Small intestine (tissue), 7 donors: ENCODE results near the gene APBA1. TPM values are rescaled to one million over a fixed set of nuclear protein-coding genes. Genes with fewer than 3 reads are reported as not detected.

Source experiments
- DNase-seq, 2 donors: peaks; one replicate each; pipeline versions ENCODE4 v3.0.0 to v3.0.0-alpha.2; 2013
- FAIRE-seq: peaks from 2 replicates; lab custom pipeline; 2012; peaks lifted over from hg19 to GRCh38; lab: Jason Lieb, UNC
- H3K27ac ChIP-seq, 3 donors: one replicate each; pipeline ENCODE4 v1.5.1; 2013; ENCODE audit warnings: low read length in 2 of 3, mild to moderate bottlenecking in 2 of 3, control low read depth in 1 of 3, inconsistent platforms in 1 of 3, low read depth in 1 of 3, moderate library complexity in 1 of 3
- H3K27me3 ChIP-seq, 3 donors: one replicate each; pipeline ENCODE4 v1.6.1; 2013; ENCODE audit warnings: low read length in 3 of 3, inconsistent platforms in 1 of 3; ENCODE audit not compliant: control insufficient read depth in 3 of 3, insufficient read depth in 3 of 3
- H3K36me3 ChIP-seq, 3 donors: one replicate each; pipeline ENCODE4 v1.6.1; 2013; ENCODE audit warnings: low read length in 3 of 3, inconsistent platforms in 1 of 3, low read depth in 1 of 3, mild to moderate bottlenecking in 1 of 3, moderate library complexity in 1 of 3; ENCODE audit not compliant: control insufficient read depth in 3 of 3, insufficient read depth in 2 of 3
- H3K4me1 ChIP-seq, 3 donors: one replicate each; pipeline ENCODE4 v1.6.1; 2013; ENCODE audit warnings: low read length in 2 of 3, inconsistent platforms in 1 of 3, low read depth in 1 of 3, mild to moderate bottlenecking in 1 of 3, moderate library complexity in 1 of 3; ENCODE audit not compliant: control insufficient read depth in 3 of 3, insufficient read depth in 2 of 3
- H3K4me3 ChIP-seq, 3 donors: one replicate each; pipeline ENCODE4 v1.5.1; 2013; ENCODE audit warnings: low read length in 3 of 3, control low read depth in 1 of 3, inconsistent platforms in 1 of 3, low read depth in 1 of 3, mild to moderate bottlenecking in 1 of 3, moderate library complexity in 1 of 3
- H3K9me3 ChIP-seq, 2 donors: one replicate each; pipeline ENCODE4 v1.6.1; 2013; ENCODE audit warnings: low read depth in 1 of 2, low read length in 1 of 2; ENCODE audit not compliant: control insufficient read depth in 2 of 2, insufficient read depth in 1 of 2
- WGBS, 3 donors: extraction: QIAGEN DNeasy Blood & Tissue Kit; methylation state at CpG; one replicate each; pipeline ENCODE4 v1.1.7; 2013; 5-methylcytosine and 5-hydroxymethylcytosine counted together
- polyA plus RNA-seq, 4 donors: library from polyadenylated mRNA; stranded (reverse) in 3 of 4; unstranded in 1 of 4; fragments of 200-250 nt in 3 of 4; fragments of 120-200 nt in 1 of 4; gene quantifications; one replicate each; pipeline versions ENCODE4 v1.2.1 to v1.2.3, GENCODE V29; 2013
- donor health status: healthy with polysubstance abuse.
- donor health status: control.
- donor health status: control.
- donor health status: Bipolar disorder and iron deficiency.
- donor health status: healthy.

The APBA1 gene
- polyA plus RNA-seq, 4 donors, result 0.27 to 6.7 (median 3.7) TPM; not detected in 1

GRCh38 chr9:69632768-69633167, 39.4 kb downstream of the APBA1 start:
- no peaks in the 10 kb centered on the region for H3K27me3 ChIP-seq
- H3K36me3 ChIP-seq, result no peaks in the 10 kb centered on the region
- H3K4me1 ChIP-seq, result no peaks in the 10 kb centered on the region
- H3K27ac ChIP-seq, result no peak overlapping the region
- no peak for DNase-seq
- WGBS, 3 donors, result 33 to 49% (median 36%) methylated on average over 3 of the region's 3 CpGs
- no peak for FAIRE-seq
- H3K4me3 ChIP-seq, result no peak overlapping the region
- no peaks in the 10 kb centered on the region for H3K9me3 ChIP-seq

GRCh38 chr9:69627281-69627680, 44.9 kb downstream of the APBA1 start:
- WGBS, 3 donors, result 62 to 68% (median 66%) methylated on average over 3 of the region's 3 CpGs

GRCh38 chr9:69623276-69623675, 48.9 kb downstream of the APBA1 start:
- H3K27ac ChIP-seq, result no peak overlapping the region
- no peak overlapping the region for H3K4me3 ChIP-seq
- WGBS, 3 donors, result 69 to 74% (median 69%) methylated on average over 3 of the region's 3 CpGs
- no peaks in the 10 kb centered on the region for H3K36me3 ChIP-seq
- no peak for FAIRE-seq
- H3K27me3 ChIP-seq, result no peaks in the 10 kb centered on the region
- H3K9me3 ChIP-seq, result no peaks in the 10 kb centered on the region
- H3K4me1 ChIP-seq, result no peaks in the 10 kb centered on the region
- no peak for DNase-seq

More at GRCh38 chr9:69627281-69627680, 44.9 kb downstream of the APBA1 start:
- Histone ChIP-seq H3K27ac (no peak overlapping the region), H3K9me3 (no peaks in the 10 kb centered on the region), H3K4me1 (no peaks in the 10 kb centered on the region), H3K27me3 (no peaks in the 10 kb centered on the region), H3K36me3 (no peaks in the 10 kb centered on the region), H3K4me3 (no peak overlapping the region)
- FAIRE-seq (no peak), DNase-seq (no peak)

- DNase-seq (no peak), FAIRE-seq (no peak)
- H3K9me3 ChIP-seq, result no peaks in the 10 kb centered on the region
- H3K4me1 ChIP-seq, result no peaks in the 10 kb centered on the region
- H3K27me3 ChIP-seq, result no peaks in the 10 kb centered on the region
- 75 to 85% (median 77%) methylated on average over 3 of the region's 3 CpGs for WGBS, 3 donors
- no peaks in the 10 kb centered on the region for H3K36me3 ChIP-seq
- H3K27ac ChIP-seq, result no peak overlapping the region
- H3K4me3 ChIP-seq, result no peak overlapping the region
Measured at GRCh38 chr9:69622676-69623075, 49.5 kb downstream of the APBA1 start.

GRCh38 chr9:69621730-69622460, 50.3 kb downstream of the APBA1 start:
- H3K27me3 ChIP-seq, result no peaks in the 10 kb centered on the region
- 70 to 78% (median 74%) methylated on average over 3 of the region's 3 CpGs for WGBS, 3 donors
- H3K36me3 ChIP-seq, result no peaks in the 10 kb centered on the region
- H3K4me3 ChIP-seq, result no peak overlapping the region
- H3K9me3 ChIP-seq, result no peaks in the 10 kb centered on the region
- H3K4me1 ChIP-seq, result no peaks in the 10 kb centered on the region
- no peak for FAIRE-seq
- DNase-seq, result no peak
- no peak overlapping the region for H3K27ac ChIP-seq

GRCh38 chr9:69620731-69621130, 51.4 kb downstream of the APBA1 start:
- FAIRE-seq (no peak), DNase-seq (no peak)
- H3K4me3 ChIP-seq, result no peak overlapping the region
- WGBS, 3 donors, result 88 to 92% (median 90%) methylated on average over 8 of the region's 8 CpGs
- no peaks in the 10 kb centered on the region for H3K4me1 ChIP-seq
- no peaks in the 10 kb centered on the region for H3K27me3 ChIP-seq
- H3K36me3 ChIP-seq, result no peaks in the 10 kb centered on the region
- no peak overlapping the region for H3K27ac ChIP-seq
- H3K9me3 ChIP-seq, result no peaks in the 10 kb centered on the region

GRCh38 chr9:69619233-69619632, 52.9 kb downstream of the APBA1 start:
- H3K9me3 ChIP-seq, result no peaks in the 10 kb centered on the region
- H3K4me1 ChIP-seq, result no peaks in the 10 kb centered on the region
- H3K27me3 ChIP-seq, result no peaks in the 10 kb centered on the region
- FAIRE-seq (no peak), DNase-seq (no peak)
- no peaks in the 10 kb centered on the region for H3K36me3 ChIP-seq
- H3K4me3 ChIP-seq, result no peak overlapping the region
- WGBS, 3 donors, result 78 to 82% (median 81%) methylated on average over 1 of the region's 1 CpG
- no peak overlapping the region for H3K27ac ChIP-seq

GRCh38 chr9:69617006-69617405, 55.2 kb downstream of the APBA1 start:
- Histone ChIP-seq H3K9me3 (no peaks in the 10 kb centered on the region), H3K36me3 (no peaks in the 10 kb centered on the region), H3K27ac (no peak overlapping the region), H3K4me3 (no peak overlapping the region), H3K27me3 (no peaks in the 10 kb centered on the region), H3K4me1 (no peaks in the 10 kb centered on the region)
- DNase-seq, result no peak
- no peak for FAIRE-seq

GRCh38 chr9:69615880-69616279, 56.3 kb downstream of the APBA1 start:
- no peak overlapping the region for H3K4me3 ChIP-seq
- H3K27ac ChIP-seq, result no peak overlapping the region
- H3K36me3 ChIP-seq, result no peaks in the 10 kb centered on the region
- no peaks in the 10 kb centered on the region for H3K27me3 ChIP-seq
- 89 to 92% (median 89%) methylated on average over 3 of the region's 3 CpGs for WGBS, 3 donors
- no peak for DNase-seq
- no peak for FAIRE-seq
- H3K9me3 ChIP-seq, result no peaks in the 10 kb centered on the region
- H3K4me1 ChIP-seq, result no peaks in the 10 kb centered on the region
